GM18498 (cell line): ENCODE results near the gene MYCBP.

Source experiments
- ATAC-seq: cut with Tn5 transposase; IDR thresholded peaks from one replicate; pipeline ENCODE4 v1.9.1; 2021; ENCODE audit warnings: mild to moderate bottlenecking, moderate library complexity; ENCODE audit not compliant: unreplicated experiment

The MYCBP gene

DNA sequence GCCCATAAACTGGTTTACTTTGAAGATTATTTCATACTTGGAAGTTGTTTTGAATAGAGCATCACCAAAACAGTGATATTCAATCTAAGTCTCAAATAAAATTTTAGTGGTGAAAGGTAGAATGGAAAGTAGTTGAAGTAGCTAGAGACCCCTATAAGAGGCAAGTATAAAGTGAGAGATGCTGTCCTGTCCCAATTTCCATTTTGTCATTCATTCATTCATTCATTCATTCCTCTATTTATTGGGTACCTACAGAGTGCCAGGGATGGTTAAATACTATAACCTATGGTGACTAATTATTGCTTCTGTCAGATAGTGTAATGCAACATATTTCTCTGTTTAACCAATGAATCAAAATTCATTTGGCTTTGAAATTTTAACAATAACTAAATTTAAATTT, 46.3 kb downstream of the MYCBP start:
- ATAC-seq: no peak

DNA sequence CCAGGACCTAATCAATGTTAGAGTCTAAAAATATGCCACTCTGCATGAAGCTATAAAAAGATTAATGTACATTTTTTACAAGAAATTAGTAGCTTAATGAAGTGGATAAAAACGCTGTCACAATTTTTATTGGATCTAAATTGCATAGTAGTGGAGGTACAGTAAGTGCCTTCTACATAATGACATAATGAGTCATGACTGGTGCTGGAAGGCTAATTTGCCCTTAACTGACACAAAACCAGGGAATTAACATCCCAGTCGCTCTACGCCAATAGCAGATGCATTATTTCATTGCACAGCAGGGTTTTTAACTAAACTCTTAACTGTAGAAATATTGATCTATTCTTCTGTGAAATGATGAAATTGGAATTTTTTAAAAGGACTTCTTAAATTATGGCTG, 46.9 kb downstream of the MYCBP start:
- ATAC-seq: no peak

DNA sequence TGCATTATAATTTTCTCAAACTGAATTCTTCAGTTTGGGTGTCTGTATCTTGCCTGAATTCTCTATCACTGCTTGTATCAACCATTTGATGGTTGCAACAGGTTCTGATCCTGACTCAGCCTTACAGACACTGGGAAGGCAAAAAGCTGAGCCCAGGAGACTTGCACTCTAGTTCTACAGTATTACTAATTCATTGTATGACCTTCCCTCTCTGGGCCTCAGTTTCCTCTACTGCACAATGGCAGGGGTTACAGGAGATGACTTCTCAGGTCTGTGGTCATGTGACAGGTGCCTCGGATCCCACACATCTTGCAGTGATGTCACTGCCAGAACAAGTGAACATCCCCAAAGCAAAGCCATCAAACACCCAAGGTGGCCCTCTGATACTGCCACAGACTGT, 52.3 kb downstream of the MYCBP start:
- no peak for ATAC-seq

DNA sequence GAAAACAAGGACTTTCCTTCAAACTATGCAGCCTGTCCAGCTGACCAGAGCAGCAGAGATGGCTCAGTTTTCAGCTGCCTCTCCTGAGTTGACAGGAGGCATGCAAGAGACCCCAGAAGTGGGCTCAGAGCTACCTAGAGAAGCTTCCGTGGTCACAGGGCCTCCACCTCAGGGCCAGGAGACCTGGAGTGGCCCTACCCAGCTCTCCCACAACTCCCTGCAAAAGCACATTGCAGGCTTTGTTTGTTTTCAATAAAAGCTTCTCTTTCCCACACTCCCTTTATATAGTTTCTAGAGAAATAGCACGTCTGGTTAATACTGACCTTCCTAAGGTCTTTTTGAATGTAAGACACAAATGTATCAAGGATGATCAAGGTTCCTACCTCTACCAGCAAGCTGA, 53.6 kb downstream of the MYCBP start:
- ATAC-seq: no peak

DNA sequence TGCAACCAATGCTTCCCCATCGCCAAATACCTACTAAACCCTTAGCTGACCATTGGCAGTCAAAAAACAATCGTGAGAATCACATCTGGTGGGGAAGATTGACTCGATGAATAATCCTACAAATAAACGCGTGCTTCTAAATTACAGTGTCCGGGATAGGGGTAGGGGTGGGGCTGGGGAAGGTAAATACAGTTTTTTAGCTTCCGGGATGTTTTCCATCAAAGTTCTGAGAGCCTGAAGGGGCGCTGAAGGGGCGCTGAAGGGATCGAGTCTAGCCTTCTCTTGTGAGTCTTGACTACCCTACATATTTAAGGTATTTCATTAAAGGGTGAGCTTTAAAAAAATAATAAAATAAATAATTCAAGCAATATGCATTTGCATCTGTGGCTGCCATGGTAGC, 54.1 kb downstream of the MYCBP start:
- ATAC-seq: no peak

DNA sequence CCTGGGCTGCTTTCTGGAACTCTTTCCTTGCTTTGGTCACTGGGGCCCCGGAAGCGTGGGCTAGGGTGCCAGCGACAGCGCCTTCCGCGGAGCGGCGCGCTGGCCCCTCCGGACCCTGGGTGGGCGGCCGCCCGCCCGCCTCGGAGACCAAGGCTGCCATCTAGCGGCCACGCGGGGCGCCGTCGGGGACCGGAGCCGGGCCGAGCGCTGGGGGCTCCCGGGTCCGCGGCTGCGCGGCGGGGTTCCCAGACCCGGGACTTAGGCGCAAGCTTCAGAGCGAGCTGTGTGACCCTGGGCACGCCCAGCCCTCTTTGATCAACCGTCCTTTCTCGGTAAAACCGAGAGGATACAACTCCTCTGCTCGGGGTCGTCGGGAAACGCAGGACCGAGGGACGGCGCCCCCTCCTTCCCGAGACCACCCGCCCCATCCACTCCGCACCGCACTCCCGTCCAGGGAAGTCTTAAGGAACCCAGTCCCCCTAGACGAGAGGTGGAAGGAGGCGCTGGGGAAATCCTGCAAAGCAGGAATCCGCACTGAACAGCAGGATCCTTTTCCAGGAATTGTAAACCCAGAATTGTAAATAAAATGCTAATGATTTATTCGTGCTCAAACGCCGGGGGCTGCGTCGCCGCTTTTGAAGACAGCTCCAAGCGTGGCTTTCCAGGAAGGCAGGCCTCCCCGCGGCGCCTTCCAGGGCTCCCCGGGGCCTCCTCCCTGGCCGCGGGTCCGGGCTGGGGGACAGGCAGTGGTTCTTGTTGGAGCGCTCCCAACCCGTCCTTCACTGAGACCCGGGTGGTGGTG, 54.8 kb downstream of the MYCBP start:
- ATAC-seq: no peak

DNA sequence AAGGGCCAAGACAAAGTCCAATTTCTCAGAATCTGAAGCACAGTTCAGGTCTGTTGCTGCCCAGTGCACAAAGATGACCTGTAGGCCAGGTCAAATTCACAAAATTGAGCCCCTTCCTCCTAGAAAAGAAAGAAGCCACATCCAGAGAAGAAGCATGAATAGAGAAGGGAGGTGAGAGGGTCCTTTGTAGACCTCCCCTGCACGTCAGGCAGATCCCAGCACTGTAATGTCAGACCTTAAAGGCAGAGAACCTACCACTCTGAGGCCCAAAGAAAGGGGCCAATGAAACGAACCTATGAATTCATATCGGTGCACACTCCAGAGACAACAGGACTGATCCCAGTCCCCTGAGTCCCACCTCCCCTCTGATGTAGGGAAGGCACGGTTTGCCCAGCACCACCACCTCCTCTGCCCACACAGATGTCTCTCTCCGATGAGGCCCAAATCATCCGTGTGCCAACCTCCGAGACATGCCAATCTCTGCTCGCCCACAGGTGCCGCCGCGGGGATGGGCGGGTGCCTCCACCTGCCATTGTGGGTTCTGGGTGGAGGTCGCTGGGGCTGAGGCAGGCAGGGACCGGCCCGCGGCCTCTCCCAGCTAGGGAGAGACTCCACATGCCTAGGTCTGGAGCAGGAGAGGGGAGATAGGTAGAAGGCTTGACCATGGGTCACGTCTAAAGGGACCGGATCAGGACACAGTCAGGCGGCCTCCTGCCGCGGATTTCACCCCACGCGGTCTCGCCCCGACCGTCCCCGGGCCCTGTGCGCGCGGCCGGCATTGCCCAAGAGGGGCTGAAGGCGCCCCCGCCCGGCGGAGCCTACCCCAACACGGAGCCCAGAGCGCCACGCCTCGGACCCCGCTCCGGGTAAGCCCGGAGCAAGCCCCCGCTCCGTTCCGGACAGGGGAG, 55.6 kb downstream of the MYCBP start:
- ATAC-seq: no peak

DNA sequence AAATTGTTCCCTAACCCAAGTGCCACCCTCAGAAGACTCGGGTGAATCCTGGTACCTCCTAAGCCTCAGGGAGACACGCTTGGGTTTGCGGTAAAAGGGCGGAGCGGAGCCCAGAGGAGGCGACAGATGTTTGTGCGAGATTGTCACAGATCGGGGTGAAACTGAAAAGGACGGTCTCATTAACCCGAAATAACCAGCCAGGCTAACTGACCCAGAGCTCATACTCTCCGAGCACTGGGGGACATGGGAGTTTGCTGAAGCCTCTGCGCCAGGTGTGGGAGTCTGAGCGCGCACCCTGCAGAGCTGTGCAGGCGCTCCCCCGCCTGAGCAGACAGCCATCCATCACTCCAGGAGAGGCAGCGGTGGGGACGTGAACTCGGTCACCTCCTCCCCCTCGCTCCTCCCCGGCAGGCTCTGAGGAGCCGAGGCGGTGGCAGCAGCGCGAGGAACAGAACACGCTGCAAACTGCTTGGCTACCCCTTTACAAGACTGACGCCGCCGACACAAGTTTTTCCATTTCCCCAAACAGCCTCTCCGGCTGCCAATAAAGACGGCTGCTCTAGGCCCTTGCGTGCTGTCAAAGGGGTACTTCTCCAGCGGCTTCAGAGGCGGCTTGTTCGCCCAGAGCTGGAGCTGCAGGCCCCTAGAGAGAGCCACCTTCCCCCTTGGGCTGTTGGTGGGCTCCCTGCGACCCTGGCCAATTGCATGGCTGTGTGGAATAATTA, 57.1 kb downstream of the MYCBP start:
- ATAC-seq: peak; percentile 89

GRCh38 chr1:38814984-38815464, 58.1 kb downstream of the MYCBP start:
- no peak for ATAC-seq

DNA sequence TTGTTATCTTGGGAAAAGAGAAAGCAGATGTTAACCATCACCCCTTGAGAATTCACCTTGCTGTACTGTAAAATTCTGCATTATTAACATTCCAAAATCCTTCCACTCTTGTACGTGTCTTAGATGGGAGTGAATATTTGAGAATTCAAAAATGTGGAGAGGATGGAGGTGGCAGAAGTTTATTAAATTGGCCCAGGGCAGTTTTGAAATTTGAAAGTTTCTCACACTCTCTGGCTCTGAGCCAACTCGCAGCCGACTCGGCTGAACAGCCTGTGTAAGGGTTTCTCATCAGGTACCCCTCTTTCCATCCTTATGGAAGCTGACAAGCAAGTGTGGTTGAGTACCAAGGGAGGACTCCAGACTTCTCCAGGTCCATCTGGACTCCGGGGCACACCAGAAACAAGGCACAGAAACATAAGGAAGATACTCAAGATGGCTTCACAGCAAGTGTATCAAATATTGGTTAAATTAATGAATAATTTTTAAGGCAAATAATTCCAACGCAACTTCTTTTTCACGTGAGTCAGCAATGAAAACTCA, 58.6 kb downstream of the MYCBP start:
- no peak for ATAC-seq

DNA sequence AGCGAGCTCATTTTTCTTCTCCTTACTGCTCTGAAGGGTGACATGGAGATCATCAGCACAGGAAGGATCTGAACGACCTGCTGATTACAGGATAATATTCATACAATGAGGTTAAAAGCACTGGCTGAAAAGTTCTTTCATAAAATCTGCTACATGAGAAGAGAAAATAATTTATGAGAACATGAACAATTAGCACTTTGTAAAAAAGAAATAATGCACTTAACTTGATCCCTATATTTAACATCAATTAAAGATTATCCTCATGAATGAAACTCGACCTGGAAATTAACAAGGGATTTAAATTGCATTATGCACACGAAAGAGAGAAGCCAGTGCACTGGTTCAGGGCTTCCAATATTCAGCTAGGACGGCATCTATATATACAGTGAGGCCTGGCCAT, 60.2 kb downstream of the MYCBP start:
- no peak for ATAC-seq
